NCI-H524 treated with DMSO at 0.1 percent for 48 hours (cell line): ENCODE measurements around the gene NEDD4.
"Not testable (repeated sequence)": the region's sequence is repeated elsewhere in the genome, so short reads cannot be mapped to it uniquely, and the experiment has no call there.

Experiments used
- DNase-seq: peaks from one replicate; lab custom pipeline; 2025; lab: John Stamatoyannopoulos, UW

The NEDD4 gene

DNA sequence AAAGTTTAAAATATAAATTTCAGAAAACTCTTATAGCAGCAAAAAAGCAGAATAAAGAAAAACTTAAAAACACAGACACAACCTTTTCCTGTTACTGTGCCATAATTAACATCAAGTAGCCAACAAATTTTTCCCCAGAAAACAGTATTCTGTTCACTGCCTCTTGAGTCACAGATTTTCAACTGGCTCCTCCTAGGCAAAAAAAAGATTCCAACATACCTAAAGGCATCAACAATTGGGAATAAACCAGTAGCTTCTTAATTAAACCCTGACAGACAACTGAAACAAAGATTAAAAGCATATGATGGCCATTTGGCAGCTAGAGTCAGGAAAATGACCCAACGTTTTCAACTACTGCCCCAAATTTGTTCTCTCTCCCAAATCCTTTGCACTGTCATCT, 10.9 kb upstream of the NEDD4 start:
- not testable (repeated sequence) for DNase-seq

DNA sequence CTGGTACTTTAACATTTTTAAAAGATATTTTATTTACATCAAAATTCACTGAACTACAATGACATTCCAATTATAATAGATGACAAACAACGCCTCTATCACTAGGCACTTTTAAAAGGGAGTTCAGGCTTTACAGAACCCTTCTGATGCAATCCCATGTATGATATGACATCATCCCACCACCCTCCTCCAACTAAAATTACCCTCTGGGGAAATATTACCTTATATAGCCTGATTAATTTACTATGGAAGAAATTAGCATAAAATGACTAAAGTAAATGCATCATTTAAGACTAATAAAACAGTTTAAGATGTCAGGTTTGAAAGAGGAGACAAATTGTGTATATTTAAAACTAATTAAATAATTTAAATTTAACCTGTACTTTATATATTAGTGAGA, 10.4 kb upstream of the NEDD4 start:
- DNase-seq: not testable (repeated sequence)

DNA sequence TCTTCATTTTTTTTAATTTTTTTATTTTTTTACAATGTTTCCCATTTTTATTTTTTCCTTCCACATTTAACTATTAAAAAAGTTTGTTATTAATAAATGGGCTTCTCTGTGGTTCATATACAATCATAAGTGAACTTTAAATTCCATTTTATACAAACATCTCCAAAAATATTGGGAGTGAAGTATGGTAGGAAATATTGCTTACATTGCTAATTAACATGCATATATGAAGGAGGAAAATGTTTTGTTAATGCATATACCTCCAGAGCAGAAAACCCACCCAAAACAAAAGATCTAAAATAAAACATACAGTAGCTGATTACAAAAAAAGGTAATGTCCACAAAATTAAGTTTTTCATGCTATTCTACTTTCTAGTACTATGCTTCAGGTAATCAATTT, 9.9 kb upstream of the NEDD4 start:
- DNase-seq: not testable (repeated sequence)

DNA sequence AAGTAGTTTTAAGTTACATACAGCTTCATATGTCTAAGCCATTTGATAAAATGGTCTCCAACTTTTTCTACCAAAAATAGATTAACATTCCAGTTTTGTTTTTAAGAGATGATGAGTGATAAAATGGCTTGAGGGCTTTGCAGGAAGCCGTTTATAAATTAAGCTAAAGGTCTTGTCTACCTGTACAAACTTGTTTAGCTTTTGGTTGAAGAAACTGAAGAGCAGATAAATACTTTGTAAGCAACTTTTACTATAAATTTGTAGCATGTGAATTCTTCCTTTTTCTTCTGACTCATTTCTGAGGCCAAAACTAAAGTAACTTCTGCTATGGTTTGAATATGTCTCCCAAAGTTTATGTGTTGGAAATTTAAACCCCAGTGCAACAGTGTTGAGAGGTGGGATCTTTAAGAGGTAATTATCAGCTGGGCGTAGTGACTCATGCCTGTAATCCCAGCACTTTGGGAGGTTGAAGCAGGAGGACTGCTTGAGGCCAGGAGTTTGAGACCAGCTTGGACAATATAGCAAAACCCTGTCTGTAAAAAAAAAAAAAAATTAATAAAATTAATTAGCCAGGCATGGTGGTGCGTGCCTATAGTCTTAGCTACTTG, 8.2 kb upstream of the NEDD4 start:
- no peak for DNase-seq

DNA sequence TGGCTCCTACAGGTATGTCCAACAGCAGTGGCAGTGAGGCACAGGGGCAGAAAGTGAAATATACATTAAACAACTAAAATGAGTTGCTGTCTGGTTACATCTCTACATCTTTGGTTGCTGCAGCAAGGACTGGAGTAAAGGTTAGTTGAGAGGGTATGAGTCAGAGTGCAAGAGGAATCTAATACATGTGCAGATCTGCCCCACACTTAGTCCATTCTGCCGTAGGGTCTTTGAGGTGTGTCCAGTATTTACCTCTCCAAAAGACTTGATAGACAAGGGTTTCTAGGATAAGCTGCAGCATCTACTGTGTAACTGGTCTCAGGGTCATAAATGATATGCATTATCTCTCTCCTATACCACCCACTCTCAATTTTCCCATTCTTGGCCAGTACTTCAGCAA, 6.2 kb upstream of the NEDD4 start:
- no peak for DNase-seq

DNA sequence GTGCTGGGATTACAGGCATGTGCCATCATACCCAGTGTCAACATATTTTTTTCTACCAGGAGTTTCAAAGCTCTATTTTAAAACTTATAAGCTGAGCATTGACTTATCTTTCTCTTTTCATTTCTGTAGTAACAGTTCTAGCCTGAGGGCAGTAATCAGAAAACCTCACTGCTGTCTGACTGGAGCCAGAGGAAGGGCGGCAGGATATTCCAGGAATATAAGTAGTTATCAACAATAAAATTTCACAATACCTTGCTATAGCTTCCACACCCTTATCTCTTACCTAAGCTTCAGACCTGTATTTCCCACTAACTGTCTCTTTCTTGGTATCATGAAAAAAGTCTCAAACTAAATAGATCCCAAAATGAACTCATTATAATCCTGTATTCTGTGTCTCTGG, 5.1 kb upstream of the NEDD4 start:
- no peak for DNase-seq

DNA sequence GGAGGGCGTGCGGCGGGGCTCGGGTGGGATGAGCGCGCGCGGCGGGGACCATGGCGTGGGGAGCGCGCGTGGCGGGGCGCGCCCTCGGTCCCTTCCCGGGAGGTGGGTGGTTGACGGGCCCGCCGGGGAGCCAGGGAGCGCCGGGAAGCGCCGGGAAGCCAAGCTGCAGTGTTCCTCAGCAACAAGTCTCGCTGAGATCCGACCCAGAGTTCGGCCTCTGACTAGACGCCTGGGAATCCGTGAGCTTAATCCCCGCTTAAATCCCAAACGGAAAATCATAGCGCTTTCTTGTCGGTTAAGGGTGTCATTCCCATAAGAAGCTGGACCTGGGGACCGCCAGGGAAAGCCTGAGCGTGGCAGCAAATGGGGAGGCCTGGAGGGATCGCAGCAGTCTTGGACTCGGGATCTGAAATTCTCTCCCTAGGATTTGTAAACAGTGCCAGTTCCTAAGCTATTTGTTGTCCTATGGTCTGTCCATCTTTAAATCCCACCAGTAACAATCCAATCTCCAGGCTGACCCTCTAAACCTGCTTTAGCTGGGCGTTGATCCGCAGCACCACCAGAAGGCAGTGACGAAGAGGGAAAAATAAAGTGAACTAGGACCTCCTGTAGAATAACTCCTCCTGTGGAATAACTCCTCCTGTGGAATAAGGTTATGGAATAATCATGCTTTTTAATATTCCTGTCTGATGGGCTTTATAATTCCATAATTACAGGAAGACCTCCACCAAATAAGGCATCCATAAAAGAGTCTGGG, 570 bp upstream of the NEDD4 start:
- DNase-seq: peak; percentile 38

DNA sequence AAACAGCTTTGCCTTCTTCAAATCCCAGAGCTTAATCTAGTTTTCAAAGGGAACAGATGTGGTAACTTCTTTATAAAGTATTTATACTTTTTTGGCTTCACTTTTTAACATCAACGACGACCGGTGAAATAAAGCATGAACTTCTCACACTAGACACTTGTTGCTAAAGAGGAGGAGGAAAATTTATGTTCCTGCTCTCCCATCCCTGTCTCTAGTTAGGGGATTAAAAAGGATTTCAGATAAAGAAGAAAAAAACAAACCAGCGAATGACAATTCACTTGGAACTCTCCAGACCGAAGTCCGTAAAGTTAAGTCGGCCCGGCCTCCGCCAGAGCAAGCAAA, 672 bp downstream of the NEDD4 start:
- DNase-seq: no peak

DNA sequence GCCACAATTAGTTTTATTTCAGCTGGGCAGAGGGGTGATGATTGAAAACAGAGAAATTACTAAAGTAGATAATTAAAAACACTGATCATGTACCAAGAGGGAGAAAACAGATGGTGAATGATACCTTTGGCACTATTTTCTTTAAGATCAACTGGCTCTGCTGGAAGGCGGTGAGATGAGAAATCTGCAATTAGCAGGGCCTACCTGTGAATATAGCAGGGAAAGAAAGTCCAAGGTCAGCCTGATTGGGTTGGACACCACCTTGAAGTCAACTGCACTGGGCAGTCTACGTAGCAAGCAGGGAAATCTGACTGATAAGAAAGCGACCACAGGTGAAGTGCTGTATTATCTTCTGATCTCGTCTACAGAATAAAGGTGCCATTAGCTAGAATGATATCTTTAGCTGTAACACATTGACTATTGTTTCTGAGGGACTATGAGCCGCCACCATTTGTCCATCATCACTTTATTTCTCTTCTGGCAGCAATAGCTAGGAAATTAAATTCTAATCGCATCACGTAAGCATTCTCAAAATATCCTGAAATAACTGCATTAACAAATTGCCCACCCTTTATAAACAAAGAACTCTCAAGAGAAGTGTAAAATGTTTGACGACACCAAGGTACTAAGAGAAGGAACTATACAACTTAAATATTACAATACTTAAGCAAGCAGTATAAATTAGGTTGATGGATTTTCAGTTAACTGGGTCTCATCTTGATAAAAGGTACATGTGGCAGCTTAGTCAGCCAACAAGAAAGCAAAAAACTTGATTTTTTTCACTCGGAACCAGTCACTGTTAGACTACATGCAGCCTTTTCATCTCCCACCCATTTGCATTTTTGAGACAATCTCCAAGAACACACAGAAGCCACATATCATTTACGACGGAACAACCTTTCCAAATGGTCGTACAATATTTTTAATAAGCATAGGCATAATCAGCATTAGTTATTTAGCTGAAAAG, 1.3 kb downstream of the NEDD4 start:
- no peak for DNase-seq

DNA sequence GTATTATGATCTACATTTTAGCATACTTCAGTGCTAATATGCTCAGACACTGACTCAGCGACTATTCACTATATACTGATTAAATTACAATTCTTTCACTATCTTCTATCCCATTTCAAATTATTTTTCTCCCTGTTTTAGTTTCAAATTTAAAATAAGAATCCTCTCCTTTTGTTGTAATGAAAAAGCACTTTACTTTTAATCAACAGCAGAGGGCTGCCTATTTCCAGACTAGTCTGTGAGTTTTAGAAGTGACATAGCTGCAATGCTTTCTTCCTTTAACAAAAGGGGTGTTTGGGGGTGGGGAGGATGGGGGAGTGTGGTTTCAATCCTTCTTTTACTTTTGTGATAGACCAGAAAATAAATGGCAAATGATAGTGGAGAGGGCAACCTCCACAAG, 2.4 kb downstream of the NEDD4 start:
- no peak for DNase-seq

DNA sequence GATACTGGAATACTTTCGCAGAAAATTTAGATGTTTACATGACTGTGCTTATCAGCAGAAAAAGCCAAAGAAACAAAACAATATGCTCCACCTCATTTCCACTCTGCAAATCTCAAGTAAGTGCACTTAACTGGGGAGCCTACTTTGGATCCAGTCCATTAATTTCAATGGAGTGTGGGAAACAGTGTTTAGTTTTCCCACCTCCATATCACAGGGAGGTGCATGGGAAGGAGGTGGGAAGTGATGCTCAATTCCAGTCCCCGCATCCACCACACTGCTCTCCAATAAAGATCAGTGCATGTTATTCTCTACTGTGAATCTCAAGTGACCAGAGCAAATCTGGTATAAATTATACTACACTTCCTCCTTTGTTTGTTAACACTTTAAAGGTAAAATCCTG, 2.9 kb downstream of the NEDD4 start:
- no peak for DNase-seq

DNA sequence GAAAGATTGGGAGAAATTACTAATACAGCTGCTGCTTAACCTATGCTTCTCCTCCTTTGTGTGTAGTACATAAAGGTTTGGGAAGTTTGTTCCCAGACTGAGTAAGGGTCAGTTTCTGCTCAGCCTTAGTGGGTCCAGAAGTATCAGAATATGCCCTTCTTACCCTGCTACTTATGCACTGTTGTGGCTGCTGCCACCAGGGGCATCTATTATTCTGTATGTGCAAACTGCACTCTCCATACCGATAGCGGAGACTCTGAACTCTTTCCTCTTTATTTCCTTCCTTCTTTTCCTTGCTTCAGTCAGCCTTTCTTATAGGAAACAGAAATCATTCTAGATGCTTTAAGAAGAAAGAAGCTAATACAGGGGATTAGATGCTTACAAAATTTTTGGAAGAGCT, 4.0 kb downstream of the NEDD4 start:
- DNase-seq: no peak

DNA sequence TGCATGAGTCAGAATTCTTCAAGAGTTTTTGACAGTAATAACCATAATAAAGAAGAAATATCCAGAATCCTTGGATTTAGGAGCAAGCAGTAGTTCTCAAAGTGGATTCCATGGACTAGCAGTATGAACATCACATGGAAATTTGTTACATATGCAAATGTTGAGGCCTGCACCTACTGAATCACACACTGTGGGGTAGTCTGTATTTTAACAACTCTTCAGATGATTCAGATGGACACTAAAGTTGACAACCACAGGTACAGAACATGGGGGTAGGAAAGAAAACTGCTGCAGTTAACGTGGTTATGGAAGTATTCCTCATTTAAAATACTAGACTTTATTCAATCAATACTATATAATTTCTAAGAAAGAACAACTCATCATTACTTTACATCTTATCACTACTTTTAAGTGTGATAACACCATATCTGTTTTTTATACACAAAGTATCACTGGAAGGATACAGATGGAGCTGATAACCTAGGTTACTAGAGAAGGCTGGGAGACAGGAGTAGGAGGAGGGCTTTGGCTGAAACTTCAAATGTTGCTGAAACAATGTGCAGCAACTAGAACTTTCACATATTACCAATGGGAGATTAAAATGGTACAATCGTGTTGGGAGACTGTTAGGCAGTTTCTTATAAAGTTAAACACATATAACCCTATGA, 11.7 kb downstream of the NEDD4 start:
- no peak for DNase-seq

DNA sequence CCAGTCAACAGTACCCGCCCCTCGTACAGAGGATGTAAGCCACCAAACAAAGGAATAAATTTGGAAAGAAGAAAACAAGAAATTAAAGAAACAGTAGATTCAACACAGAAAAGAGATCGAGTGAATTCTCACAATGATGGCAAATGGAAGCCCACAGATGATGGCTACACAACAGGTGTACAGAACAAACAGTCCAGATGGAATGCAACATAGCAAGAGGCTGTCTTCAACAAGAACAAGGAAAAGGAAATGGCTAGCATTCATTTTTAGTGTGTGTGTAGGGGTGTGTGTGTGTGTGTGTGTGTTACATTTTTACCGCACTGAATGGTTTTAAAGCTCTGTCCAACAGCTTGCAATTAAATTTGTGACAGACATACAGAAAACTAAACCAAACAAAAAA, 12.9 kb downstream of the NEDD4 start:
- no peak for DNase-seq

DNA sequence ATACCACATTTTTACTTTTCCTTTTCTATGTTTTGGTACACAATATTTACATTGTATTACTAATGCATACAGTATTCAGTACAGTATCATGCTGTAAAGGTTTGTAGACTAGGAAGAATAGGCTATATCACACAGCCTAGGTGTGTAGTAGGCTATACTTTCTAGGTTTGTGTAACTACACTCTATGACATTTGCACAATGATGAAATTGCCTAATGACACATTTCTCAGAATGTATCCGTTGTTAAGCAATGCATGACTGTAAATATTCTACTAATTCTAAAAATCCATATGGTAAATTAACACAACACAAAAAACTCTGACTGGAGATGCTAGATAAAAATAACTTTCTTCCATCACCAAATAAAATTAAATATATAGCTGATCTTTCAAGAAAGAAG, 16.2 kb downstream of the NEDD4 start:
- no peak for DNase-seq

DNA sequence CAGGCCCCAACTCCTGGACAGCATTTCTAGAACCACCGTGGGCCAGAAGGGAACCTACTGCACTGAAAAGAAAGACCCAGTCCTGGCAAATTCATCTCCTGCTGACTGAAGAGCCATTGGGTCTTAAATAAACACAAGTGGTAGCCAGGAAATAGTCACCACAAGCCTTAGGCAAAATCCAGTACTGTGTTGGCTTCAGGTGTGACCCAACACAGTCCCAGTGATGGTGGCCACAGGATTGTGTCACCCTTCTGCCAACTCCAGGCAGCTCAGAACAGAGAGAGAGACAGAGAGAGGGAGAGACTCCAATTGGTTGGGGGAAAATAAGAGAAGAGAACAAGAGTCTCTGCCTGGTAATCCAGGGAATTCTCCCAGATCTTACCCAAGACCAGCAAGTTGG, 23.1 kb downstream of the NEDD4 start:
- no peak for DNase-seq

DNA sequence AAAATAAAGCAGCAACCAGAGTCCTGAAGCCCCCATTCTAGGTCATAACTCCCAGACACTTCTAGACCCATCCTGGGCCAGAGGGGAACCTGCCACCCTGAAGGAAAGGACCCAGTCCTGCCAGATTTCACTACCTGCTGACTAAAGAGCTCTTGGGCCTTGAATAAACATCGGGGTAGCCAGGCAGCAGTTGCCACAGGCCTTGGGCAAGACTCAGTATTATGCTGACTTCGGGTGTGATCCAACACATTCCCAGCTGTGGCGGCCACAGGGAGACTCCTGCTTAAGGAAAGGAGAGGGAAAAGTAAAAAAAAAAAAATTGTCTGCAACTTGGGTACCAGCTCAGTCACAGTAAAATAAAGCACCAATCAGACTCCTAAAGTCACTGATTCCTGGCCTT, 23.8 kb downstream of the NEDD4 start:
- DNase-seq: no peak

DNA sequence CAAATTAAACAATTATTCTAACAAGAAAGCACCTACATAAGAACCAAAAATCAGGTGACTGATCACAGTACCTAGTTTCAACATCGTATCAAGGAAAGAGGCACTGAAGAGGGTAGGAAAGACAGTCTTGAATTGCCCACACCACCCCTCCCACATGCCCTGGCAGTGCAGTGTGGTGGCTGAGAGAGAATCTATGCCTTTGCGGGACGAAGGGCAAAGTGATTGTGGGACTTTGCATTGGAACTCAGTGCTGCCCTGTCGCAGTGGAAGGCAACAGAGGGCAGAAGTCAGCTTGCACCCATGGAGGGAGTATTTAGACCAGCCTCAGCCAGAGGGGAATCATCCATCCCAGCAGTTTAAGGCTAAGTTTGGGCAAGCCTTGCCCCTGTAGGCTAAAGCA, 24.5 kb downstream of the NEDD4 start:
- DNase-seq: no peak

DNA sequence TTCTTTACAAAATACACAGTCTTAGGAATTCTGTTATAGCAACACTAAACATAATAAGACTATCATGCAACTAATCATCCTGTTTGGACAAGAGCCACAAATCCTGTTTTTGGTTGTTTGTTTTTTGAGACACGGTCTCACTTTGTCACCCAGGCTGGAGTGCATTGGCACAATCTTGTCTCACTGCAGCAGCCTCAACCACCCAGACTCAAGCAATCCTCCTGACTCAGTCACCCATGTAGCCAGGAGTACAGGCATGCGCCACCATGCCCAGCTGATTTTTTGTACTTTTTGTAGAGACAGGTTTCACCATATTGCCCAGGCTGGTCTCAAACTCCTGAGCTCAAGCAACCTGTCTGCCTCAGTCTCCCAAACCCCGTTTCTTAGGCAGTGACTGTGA, 28.3 kb downstream of the NEDD4 start:
- DNase-seq: no peak

DNA sequence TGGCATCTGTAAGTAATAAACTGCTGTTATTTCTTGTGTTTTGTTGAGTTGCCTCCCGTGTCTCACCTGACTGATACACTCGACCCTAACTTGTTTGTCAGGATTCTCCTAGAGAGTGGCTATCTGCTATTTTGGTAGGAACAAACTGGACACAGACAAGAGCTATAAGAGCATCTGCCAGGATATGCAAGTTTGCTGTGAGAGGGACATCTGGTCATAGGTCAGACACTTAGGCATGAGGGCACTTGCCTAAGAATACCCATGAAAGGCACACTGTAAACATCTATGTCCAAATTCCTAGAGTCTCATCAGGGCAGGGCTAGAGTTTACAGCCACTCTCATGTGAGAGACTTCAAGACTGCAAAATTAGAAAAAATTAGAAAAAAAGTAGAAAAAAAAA, 32.5 kb downstream of the NEDD4 start:
- DNase-seq: no peak

DNA sequence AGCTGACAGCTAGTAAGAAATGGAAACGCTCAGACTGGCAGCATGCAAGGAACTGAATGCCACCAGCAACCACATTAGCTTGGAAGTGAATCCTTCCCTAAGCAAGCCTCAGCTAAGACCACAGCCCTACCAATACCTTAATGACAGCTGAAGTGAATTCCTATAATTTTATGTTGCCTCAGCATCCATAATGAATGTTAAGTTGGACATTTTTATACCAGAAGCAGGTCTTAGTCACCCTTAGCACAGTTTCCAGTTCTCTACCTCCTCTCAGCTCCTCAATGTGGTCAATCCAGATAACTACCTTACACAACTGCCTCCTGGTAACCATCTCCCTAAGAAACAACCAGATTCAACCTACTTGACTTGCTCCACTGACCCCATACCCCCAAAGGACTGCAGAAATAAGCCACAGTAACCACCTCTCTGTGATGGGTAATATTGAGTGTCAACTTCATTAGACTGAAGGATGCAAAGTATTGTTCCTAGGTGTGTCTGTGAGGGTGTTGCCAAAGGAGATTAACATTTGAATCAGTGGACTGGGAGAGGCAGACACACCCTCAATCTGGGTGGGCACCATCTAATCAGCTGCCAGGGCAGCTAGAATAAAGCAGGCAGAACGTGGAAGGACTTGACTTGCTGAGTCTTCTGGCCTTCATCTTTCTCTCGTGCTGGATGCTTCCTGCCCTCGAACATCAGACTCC, 33.5 kb downstream of the NEDD4 start:
- no peak for DNase-seq

DNA sequence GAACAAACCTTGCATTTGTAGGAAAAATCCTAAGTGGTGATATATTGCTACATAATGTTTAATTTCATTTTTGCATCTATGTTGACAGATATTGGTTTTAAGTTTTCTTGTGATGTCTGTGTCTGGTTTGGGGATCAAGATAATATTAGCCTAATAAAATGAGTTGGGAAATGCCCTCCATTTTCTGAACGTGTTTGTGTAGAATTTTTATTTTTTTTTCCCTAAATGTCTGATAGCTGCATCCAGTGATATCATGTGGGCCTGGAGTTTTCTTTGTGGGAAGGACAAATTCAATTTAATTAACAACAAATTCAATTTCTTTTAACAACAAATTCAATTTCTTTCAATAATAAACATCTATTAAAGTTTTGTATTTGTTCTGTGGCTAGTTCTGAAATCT, 35.1 kb downstream of the NEDD4 start:
- no peak for DNase-seq
